Mesenchymal stem cell (in vitro differentiated cells and primary cell): Measurements from ENCODE around the gene LLCFC1.
"Not testable (repeated sequence)": the region's sequence is repeated elsewhere in the genome, so short reads cannot be mapped to it uniquely, and the experiment has no call there.

Source experiments
- DNase-seq: peaks from one replicate; pipeline ENCODE4 v3.0.0-alpha.2; 2013
- H2AFZ ChIP-seq: one replicate; pipeline ENCODE4 v1.6.1; 2013; ENCODE audit warnings: low read depth, mild to moderate bottlenecking, control low read depth, inconsistent platforms, low read length, moderate library complexity
- H2AK5ac ChIP-seq: 2 replicates; pipeline ENCODE4 v1.6.1; 2013; ENCODE audit warnings: low read length, moderate library complexity, mild to moderate bottlenecking, inconsistent platforms; ENCODE audit not compliant: severe bottlenecking
- H2BK120ac ChIP-seq: one replicate; pipeline ENCODE4 v1.6.1; 2013; ENCODE audit warnings: low read depth, mild to moderate bottlenecking, inconsistent platforms, low read length, moderate library complexity
- H2BK12ac ChIP-seq, 2 experiments: one replicate each; pipeline ENCODE4 v1.6.1; 2013; ENCODE audit warnings: inconsistent platforms in 2 of 2, low read length in 2 of 2, mild to moderate bottlenecking in 2 of 2, moderate library complexity in 2 of 2, control low read depth in 1 of 2
- H2BK15ac ChIP-seq: one replicate; pipeline ENCODE4 v1.6.1; 2013; ENCODE audit warnings: mild to moderate bottlenecking, low read depth, inconsistent platforms; ENCODE audit not compliant: poor library complexity, severe bottlenecking
- H2BK5ac ChIP-seq: 2 replicates; pipeline ENCODE4 v1.6.1; 2013; ENCODE audit warnings: low read depth, mild to moderate bottlenecking, low read length, control low read depth, inconsistent platforms; ENCODE audit not compliant: poor library complexity, severe bottlenecking
- H3K14ac ChIP-seq, 2 experiments: one replicate each; pipeline ENCODE4 v1.6.1; 2013; ENCODE audit warnings: inconsistent platforms in 2 of 2, low read length in 2 of 2, control low read depth in 1 of 2, mild to moderate bottlenecking in 1 of 2, moderate library complexity in 1 of 2
- H3K18ac ChIP-seq, 2 experiments: one replicate each; pipeline ENCODE4 v1.6.1; 2013; ENCODE audit warnings: inconsistent platforms in 2 of 2, low read length in 2 of 2, control low read depth in 1 of 2, low read depth in 1 of 2, mild to moderate bottlenecking in 1 of 2
- H3K23ac ChIP-seq, 2 experiments: one replicate each; pipeline ENCODE4 v1.6.1; 2013; ENCODE audit warnings: inconsistent platforms in 2 of 2, low read length in 2 of 2, mild to moderate bottlenecking in 2 of 2, moderate library complexity in 2 of 2, control low read depth in 1 of 2
- H3K27ac ChIP-seq: 2 replicates; pipeline ENCODE4 v1.5.1; 2013; ENCODE audit warnings: mild to moderate bottlenecking, moderate library complexity, low read length, control low read depth, inconsistent platforms; ENCODE audit not compliant: poor library complexity, severe bottlenecking
- H3K27me3 ChIP-seq, 2 experiments: 2 replicates each; pipeline versions ENCODE4 v1.6.1 to v1.7.0; 2013; ENCODE audit warnings: low read length in 2 of 2, mild to moderate bottlenecking in 2 of 2, moderate library complexity in 2 of 2, control low read depth in 1 of 2, inconsistent platforms in 1 of 2; ENCODE audit not compliant: control insufficient read depth in 1 of 2, insufficient read depth in 1 of 2
- H3K36me3 ChIP-seq, 2 experiments: 2 replicates each; pipeline versions ENCODE4 v1.6.1 to v1.7.0; 2013; ENCODE audit warnings: low read length in 2 of 2, control low read depth in 1 of 2, inconsistent platforms in 1 of 2, low read depth in 1 of 2, mild to moderate bottlenecking in 1 of 2; ENCODE audit not compliant: insufficient read depth in 2 of 2, control insufficient read depth in 1 of 2
- H3K4ac ChIP-seq, 2 experiments: one replicate each; pipeline ENCODE4 v1.6.1; 2013; ENCODE audit warnings: inconsistent platforms in 2 of 2, low read length in 2 of 2, mild to moderate bottlenecking in 2 of 2, moderate library complexity in 2 of 2, control low read depth in 1 of 2, low read depth in 1 of 2
- H3K4me1 ChIP-seq: 2 replicates; pipeline ENCODE4 v1.6.1; 2013; ENCODE audit warnings: low read depth, low read length, control low read depth; ENCODE audit not compliant: control insufficient read depth, insufficient read depth
- H3K4me2 ChIP-seq: 2 replicates; pipeline ENCODE4 v1.6.1; 2013; ENCODE audit warnings: low read length, mild to moderate bottlenecking, inconsistent platforms; ENCODE audit not compliant: poor library complexity, severe bottlenecking
- H3K4me3 ChIP-seq, 2 experiments: 2 replicates each; pipeline versions ENCODE4 v1.5.1 to v1.7.0; 2013; ENCODE audit warnings: low read length in 2 of 2, mild to moderate bottlenecking in 2 of 2, control low read depth in 1 of 2, low read depth in 1 of 2; ENCODE audit not compliant: insufficient read depth in 1 of 2
- H3K79me1 ChIP-seq: replicated peaks from 2 replicates; pipeline ENCODE4 v1.6.1; 2013; ENCODE audit warnings: mild to moderate bottlenecking, control low read depth, low read length, inconsistent platforms; ENCODE audit not compliant: poor library complexity, severe bottlenecking
- H3K9ac ChIP-seq: 2 replicates; pipeline ENCODE4 v1.7.0; 2013; ENCODE audit warnings: mild to moderate bottlenecking, low read length, moderate library complexity
- H3K9me3 ChIP-seq: 2 replicates; pipeline ENCODE4 v1.7.0; 2013; ENCODE audit warnings: mild to moderate bottlenecking, low read length; ENCODE audit not compliant: control insufficient read depth
- H4K8ac ChIP-seq: one replicate; pipeline ENCODE4 v1.6.1; 2013; ENCODE audit warnings: inconsistent platforms, mild to moderate bottlenecking, low read length, moderate library complexity
- H4K91ac ChIP-seq: one replicate; pipeline ENCODE4 v1.6.1; 2013; ENCODE audit warnings: mild to moderate bottlenecking, low read length, inconsistent platforms
- WGBS: methylation state at CpG from one replicate; pipeline ENCODE4 v1.1.7; 2013; ENCODE audit warnings: mixed read lengths; 5-methylcytosine and 5-hydroxymethylcytosine counted together

LLCFC1 gene

GRCh38 chr7:142968229-142968628, 28.9 kb downstream of the LLCFC1 start:
- no peak overlapping the region for H2AFZ ChIP-seq

GRCh38 chr7:142969183-142969582, 29.9 kb downstream of the LLCFC1 start:
- Histone ChIP-seq H3K79me1 (no peaks in the 10 kb centered on the region), H3K9ac (no peak overlapping the region), H2BK120ac (no peak overlapping the region), H3K9me3 (peaks cover 3% of the 10 kb centered on the region), H3K23ac (no peak overlapping the region), H3K4me1 (peaks cover 2% of the 10 kb centered on the region), H3K4me2 (no peak overlapping the region), H3K18ac (no peak overlapping the region), H2BK5ac (no peak overlapping the region), H2BK15ac (no peak overlapping the region), H2BK12ac (no peak overlapping the region), H3K27ac (no peak overlapping the region), H2AK5ac (no peak overlapping the region), H3K4me3 (no peak overlapping the region), H3K4ac (no peak overlapping the region), H3K27me3 (peaks cover 0 to 17% of the 10 kb centered on the region in 2 experiments), H4K91ac (no peak overlapping the region), H4K8ac (no peak overlapping the region), H3K36me3 (no peaks in the 10 kb centered on the region), H2AFZ (no peak overlapping the region), H3K14ac (no peak overlapping the region)
- WGBS: 68% methylated on average over 3 of the region's 4 CpGs
- DNase-seq: no peak

More at GRCh38 chr7:142968229-142968628, 28.9 kb downstream of the LLCFC1 start:
- no peak overlapping the region for H2BK5ac ChIP-seq
- no peak overlapping the region for H2BK12ac ChIP-seq
- H3K9me3 ChIP-seq: peaks cover 3% of the 10 kb centered on the region
- no peak overlapping the region for H3K14ac ChIP-seq
- H3K36me3 ChIP-seq: no peaks in the 10 kb centered on the region
- DNase-seq: no peak
- H3K4me3 ChIP-seq: no peak overlapping the region
- WGBS: 84% methylated on average over 3 of the region's 4 CpGs
- no peaks in the 10 kb centered on the region for H3K79me1 ChIP-seq
- H3K18ac ChIP-seq: no peak overlapping the region
- no peak overlapping the region for H4K8ac ChIP-seq
- no peak overlapping the region for H4K91ac ChIP-seq
- H3K4me2 ChIP-seq: no peak overlapping the region
- H3K4ac ChIP-seq: no peak overlapping the region
- no peak overlapping the region for H3K9ac ChIP-seq
- H3K27ac ChIP-seq: no peak overlapping the region
- H3K23ac ChIP-seq: no peak overlapping the region
- H2BK120ac ChIP-seq: no peak overlapping the region
- no peak overlapping the region for H2AK5ac ChIP-seq
- peaks cover 2% of the 10 kb centered on the region for H3K4me1 ChIP-seq
- H2BK15ac ChIP-seq: no peak overlapping the region
- peaks cover 0 to 17% of the 10 kb centered on the region in 2 experiments for H3K27me3 ChIP-seq

GRCh38 chr7:142974626-142975025, 35.3 kb downstream of the LLCFC1 start:
- DNase-seq: no peak

GRCh38 chr7:142978402-142978801, 39.1 kb downstream of the LLCFC1 start:
- not testable (repeated sequence) for H2BK15ac ChIP-seq, H3K36me3 ChIP-seq, H3K14ac ChIP-seq, H2BK12ac ChIP-seq, H2AFZ ChIP-seq, H3K4me3 ChIP-seq, H3K4me1 ChIP-seq, H2BK5ac ChIP-seq, H2BK120ac ChIP-seq, H3K23ac ChIP-seq, H2AK5ac ChIP-seq, H3K9me3 ChIP-seq, H4K8ac ChIP-seq, H3K18ac ChIP-seq, DNase-seq, H3K27ac ChIP-seq, H3K79me1 ChIP-seq, H3K4ac ChIP-seq, H3K27me3 ChIP-seq, H4K91ac ChIP-seq, H3K9ac ChIP-seq, H3K4me2 ChIP-seq
- 76% methylated on average over 3 of the region's 4 CpGs for WGBS

More at GRCh38 chr7:142974626-142975025, 35.3 kb downstream of the LLCFC1 start:
- Histone ChIP-seq H3K27me3 (no peaks in the 10 kb centered on the region), H3K4me2 (no peak overlapping the region), H2BK120ac (no peak overlapping the region), H2AFZ (no peak overlapping the region), H3K27ac (no peak overlapping the region), H3K18ac (no peak overlapping the region), H3K4me3 (no peak overlapping the region), H2BK5ac (no peak overlapping the region), H4K8ac (no peak overlapping the region), H3K4me1 (no peaks in the 10 kb centered on the region), H3K36me3 (no peaks in the 10 kb centered on the region), H3K4ac (no peak overlapping the region), H3K9ac (no peak overlapping the region), H2AK5ac (no peak overlapping the region), H3K9me3 (peaks cover 6% of the 10 kb centered on the region), H2BK12ac (no peak overlapping the region), H2BK15ac (no peak overlapping the region), H4K91ac (no peak overlapping the region), H3K79me1 (no peaks in the 10 kb centered on the region), H3K23ac (no peak overlapping the region), H3K14ac (no peak overlapping the region)
- WGBS: 74% methylated on average over 3 of the region's 3 CpGs
